ENCODE measurements around the gene KCNH2. TPM values are rescaled to one million over a fixed set of nuclear protein-coding genes. Genes with fewer than 3 reads are reported as not detected.
A peak's percentile ranks its signal among the peaks of the same experiment; 100 is the strongest.

KCNH2 gene
- total RNA-seq, 4 donors from 2014 or later, result 2.4 to 8.5 (median 3.4) TPM

DNA sequence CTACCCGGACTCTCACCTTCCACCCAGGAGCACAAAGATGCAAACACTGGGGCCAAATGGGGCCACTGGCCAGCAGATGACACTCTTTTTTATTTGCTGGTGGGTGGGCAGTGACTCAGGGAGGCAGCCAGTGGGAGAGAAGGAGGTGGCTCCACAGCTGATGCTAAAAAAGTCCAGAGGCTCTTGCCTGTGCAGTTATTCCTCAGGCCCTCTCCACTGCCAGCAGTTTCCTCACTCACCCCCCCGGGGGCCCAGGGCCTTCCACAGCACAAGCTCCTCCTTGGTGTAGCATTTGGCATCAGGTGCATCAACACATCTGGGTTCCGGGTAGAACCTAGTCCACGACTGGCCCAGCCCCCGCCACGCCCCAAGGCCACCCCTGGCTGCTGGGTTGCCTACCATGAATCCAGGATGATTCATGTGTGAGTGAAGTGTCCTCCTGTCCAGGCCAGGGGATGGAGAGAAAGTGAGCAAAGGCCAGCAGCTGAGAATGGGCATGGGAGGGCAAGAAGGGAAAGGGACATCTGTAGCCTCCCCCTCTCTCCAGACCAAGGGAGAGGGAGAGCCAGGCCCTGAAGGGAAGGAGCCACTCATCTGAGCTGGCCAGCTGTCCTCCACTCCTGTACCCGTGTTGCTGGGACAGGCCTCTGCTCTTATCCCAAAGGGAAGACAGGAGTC, 1.7 kb upstream of the KCNH2 start:
- H3K27ac ChIP-seq, result peak overlapping the region in 1 of 4 donors; percentile 40
- DNase-seq, result no peak
- H3K9me3 ChIP-seq, result no peaks in the 10 kb centered on the region
- no peak overlapping the region for H3K4me3 ChIP-seq
- H3K27me3 ChIP-seq, result peaks cover 0 to 9% of the 10 kb centered on the region in 2 donors
- H3K4me1 ChIP-seq, result peaks cover 5 to 33% (median 21%) of the 10 kb centered on the region in 4 donors
- TF ChIP-seq POLR2A (IDR thresholded peaks at IDR 0.05), result no peak
- TF ChIP-seq, protein P1, sequence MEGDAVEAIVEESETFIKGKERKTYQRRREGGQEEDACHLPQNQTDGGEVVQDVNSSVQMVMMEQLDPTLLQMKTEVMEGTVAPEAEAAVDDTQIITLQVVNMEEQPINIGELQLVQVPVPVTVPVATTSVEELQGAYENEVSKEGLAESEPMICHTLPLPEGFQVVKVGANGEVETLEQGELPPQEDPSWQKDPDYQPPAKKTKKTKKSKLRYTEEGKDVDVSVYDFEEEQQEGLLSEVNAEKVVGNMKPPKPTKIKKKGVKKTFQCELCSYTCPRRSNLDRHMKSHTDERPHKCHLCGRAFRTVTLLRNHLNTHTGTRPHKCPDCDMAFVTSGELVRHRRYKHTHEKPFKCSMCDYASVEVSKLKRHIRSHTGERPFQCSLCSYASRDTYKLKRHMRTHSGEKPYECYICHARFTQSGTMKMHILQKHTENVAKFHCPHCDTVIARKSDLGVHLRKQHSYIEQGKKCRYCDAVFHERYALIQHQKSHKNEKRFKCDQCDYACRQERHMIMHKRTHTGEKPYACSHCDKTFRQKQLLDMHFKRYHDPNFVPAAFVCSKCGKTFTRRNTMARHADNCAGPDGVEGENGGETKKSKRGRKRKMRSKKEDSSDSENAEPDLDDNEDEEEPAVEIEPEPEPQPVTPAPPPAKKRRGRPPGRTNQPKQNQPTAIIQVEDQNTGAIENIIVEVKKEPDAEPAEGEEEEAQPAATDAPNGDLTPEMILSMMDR (IDR thresholded peaks at IDR 0.05), result no peak
- H3K36me3 ChIP-seq, result no peaks in the 10 kb centered on the region

DNA sequence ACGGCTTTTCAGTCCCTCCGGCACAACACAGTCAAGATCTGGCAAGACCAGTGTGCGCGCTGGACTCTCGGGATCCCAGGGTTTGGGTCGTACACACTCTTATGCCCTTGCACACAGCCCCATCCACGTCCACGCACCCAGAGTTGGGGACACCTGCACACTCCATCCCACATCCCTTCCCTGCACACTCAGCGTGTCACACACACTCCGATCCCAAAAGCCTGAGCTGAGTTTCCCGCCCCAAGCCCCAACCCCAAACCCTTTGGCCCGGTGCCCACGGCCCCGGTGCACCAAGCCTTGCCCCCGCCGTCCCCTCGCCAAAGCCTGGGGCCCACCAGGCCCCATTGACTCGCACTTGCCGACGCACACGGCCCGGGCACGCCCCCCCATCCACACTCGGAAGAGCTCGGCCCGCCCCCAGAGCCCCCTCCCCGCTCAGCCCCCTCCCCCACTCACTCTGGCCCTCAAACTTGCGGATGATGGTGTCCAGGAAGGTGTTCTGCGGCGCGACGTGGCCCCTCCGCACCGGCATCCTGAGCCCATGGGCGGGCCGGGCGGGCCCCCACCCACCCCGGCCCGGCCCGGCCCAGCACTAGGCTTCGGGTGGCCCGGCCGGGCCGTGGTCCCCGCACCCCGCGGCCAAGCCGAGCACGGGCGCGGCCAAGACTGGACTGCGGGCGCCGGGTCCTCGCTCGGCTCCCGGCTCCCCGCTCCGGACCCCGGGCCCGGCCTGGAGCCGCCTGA, 567 bp downstream of the KCNH2 start:
- Histone ChIP-seq H3K27me3 (peaks cover 0 to 9% of the 10 kb centered on the region in 2 donors), H3K4me3 (peak overlapping the region; percentile 20 to 53 (median 44)), H3K27ac (peak overlapping the region in 2 of 4 donors; percentile 31 to 75), H3K9me3 (no peaks in the 10 kb centered on the region), H3K36me3 (no peaks in the 10 kb centered on the region), H3K4me1 (peaks cover 5 to 49% (median 27%) of the 10 kb centered on the region in 4 donors)
- TF ChIP-seq, protein P1 (IDR thresholded peaks at IDR 0.05), result no peak
- no peak for TF ChIP-seq POLR2A (IDR thresholded peaks at IDR 0.05)
- no peak for DNase-seq

DNA sequence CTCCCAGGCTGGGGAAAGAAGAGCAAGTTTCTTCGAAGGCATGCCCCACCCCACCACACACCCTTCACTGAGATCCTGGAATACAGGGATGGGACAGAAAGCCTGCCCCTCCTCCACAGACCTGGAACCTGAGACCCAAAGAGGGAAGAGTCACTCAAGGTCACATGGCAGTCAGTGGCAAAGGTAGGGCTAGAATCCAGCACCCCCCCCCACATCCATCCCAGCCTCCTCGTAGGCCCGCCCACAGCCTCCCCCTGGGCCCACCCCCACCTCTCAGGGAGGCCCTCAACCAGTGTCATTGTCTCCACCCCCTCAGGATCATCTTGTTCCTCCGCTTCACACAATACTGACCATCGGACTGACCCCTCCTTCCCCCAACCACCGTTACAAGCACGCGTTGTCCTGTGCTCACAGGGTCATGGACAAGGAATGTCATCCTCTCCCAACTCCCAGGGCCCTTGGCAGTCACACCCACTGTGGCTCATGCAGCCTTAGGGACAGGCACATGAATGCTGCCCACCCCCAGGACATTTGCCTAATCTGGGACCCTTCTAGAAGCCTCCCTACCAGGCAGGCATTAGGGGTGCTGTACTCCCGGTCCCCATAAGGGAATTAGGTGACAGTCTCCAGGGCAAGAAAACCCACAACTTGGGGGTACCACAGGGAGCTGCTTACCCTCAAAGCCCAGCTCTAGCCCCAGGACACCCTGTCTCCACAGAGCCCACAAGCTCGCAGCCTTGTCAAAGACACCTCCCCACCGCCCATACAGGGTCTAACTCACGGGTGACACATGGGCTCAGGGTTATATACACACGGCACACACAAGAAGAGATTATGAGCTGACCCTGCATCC, 1.4 kb downstream of the KCNH2 start:
- peaks cover 5 to 53% (median 27%) of the 10 kb centered on the region in 4 donors for H3K4me1 ChIP-seq
- TF ChIP-seq, protein P1 (IDR thresholded peaks at IDR 0.05), result no peak
- H3K9me3 ChIP-seq, result no peaks in the 10 kb centered on the region
- H3K27me3 ChIP-seq, result peaks cover 0 to 9% of the 10 kb centered on the region in 2 donors
- peak overlapping the region in 1 of 4 donors; percentile 39 for H3K4me3 ChIP-seq
- peak overlapping the region in 2 of 4 donors; percentile 31 to 75 for H3K27ac ChIP-seq
- H3K36me3 ChIP-seq, result no peaks in the 10 kb centered on the region
- no peak for DNase-seq

DNA sequence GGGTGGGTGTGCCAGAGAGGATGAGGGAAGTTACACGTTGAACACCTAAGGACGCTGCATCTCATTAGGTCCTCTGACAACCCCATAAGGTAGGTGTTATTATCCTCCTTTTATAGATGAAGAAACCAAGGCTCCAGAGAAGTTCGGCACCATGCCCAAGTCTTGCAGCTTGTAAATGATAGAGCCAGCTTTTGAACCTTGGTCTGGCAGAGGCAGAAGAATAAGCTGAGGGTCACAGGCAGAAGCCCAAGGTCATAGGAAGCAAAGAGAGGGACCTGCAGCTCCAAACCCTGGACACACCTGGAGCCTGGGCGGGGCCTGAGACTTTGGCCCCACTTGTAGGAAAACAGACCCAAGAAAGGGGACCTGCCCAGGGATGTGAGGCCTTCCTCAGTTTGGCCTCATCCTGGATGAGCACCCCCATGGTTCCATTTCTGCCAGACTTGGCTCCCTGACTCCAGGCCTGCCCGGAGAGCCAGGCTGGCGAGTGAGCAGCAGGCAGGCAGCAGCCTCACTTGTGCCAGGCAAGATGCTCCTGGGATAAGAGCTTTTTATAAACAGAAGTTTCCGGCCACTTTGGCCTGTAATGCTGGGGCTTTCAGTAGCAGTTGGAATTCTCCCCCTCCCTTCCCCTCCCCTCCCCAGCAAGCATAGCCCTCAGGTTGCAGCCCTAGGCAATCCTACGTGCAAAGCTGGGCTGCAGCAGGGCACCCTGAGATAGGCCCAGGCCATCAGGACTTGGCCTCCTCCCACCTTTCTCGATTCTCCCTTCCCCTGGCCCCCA, 2.4 kb downstream of the KCNH2 start:
- Histone ChIP-seq H3K9me3 (no peaks in the 10 kb centered on the region), H3K27ac (peak overlapping the region in 3 of 4 donors; percentile 75 to 87 (median 84)), H3K4me3 (peak overlapping the region in 3 of 4 donors; percentile 62 to 68 (median 62)), H3K4me1 (peaks cover 5 to 63% (median 27%) of the 10 kb centered on the region in 4 donors), H3K36me3 (no peaks in the 10 kb centered on the region), H3K27me3 (peaks cover 0 to 9% of the 10 kb centered on the region in 2 donors)
- TF ChIP-seq, protein P1 (IDR thresholded peaks at IDR 0.05), result no peak
- TF ChIP-seq POLR2A (IDR thresholded peaks at IDR 0.05), result no peak
- no peak for DNase-seq
